Measurements from ENCODE around the gene KIF23. TPM values are rescaled to one million over a fixed set of nuclear protein-coding genes. Genes with fewer than 3 reads are reported as not detected.

Gene KIF23
- polyA plus RNA-seq, 3 donors, result 1.5 to 8.1 (median 1.8) TPM

DNA sequence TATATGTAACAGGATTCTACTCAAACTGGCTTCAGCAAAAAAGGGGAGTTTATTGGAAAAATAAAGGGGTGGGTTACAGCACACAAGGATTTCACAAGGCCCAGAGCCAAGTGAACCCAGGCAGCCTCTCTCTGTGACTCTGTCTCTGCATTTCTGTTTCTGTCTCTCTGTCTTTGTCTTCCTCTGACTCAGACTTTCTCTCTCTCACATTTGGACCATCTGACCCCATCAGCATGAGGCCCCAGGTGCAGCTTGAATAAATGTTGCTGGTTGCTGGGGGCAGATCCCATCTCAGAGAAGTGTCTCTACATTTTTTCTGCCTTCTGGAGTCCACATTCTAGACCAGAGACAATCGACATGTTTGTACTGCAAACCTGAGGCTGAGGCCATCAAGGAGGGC lies 83.5 kb downstream of the KIF23 start:
- no peak for DNase-seq
- Mint-ChIP-seq H3K9me3 (peaks cover 0 to 2% (median 0%) of the 10 kb centered on the region in 7 donors), H3K4me3 (no peak overlapping the region), H3K27ac (no peak overlapping the region), H3K36me3 (no peaks in the 10 kb centered on the region), H3K27me3 (ENCODE audit: low read depth in 3 of 3) (peaks cover 0 to 3% (median 2%) of the 10 kb centered on the region in 3 donors), H3K4me1 (no peaks in the 10 kb centered on the region)
- Histone ChIP-seq H3K4me1 (ENCODE audit: control insufficient read depth in 1 of 2, insufficient read depth in 2 of 2, low read length in 2 of 2) (no peaks in the 10 kb centered on the region), H3K79me2 (ENCODE audit: insufficient read depth, low read length) (no peaks in the 10 kb centered on the region), H3K9me3 (replicated peaks in 1 of 2; ENCODE audit: control insufficient read depth in 1 of 2, insufficient read depth in 1 of 2, low read length in 2 of 2) (no peaks in the 10 kb centered on the region), H3K4me2 (replicated peaks; ENCODE audit: extremely low read depth, low read length, poor library complexity, severe bottlenecking) (no peak overlapping the region), H3K4me3 (replicated peaks in 1 of 3; ENCODE audit: low read depth in 2 of 3, low read length in 3 of 3) (no peak overlapping the region), H4K20me1 (ENCODE audit: insufficient read depth, low read length) (no peaks in the 10 kb centered on the region), H3K9ac (ENCODE audit: insufficient read depth, low read length, poor library complexity, severe bottlenecking) (no peak overlapping the region), H2AFZ (ENCODE audit: insufficient read depth, low read depth, low read length, poor library complexity, severe bottlenecking) (no peak overlapping the region), H3K36me3 (replicated peaks in 1 of 2; ENCODE audit: control insufficient read depth in 1 of 2, insufficient read depth in 2 of 2, low read length in 2 of 2) (no peaks in the 10 kb centered on the region), H3K27me3 (ENCODE audit: control insufficient read depth in 2 of 2, insufficient read depth in 2 of 2, low read length in 2 of 2) (no peaks in the 10 kb centered on the region), H3K27ac (ENCODE audit: low read depth in 1 of 2, low read length in 2 of 2) (no peak overlapping the region)
- TF ChIP-seq, protein P1, sequence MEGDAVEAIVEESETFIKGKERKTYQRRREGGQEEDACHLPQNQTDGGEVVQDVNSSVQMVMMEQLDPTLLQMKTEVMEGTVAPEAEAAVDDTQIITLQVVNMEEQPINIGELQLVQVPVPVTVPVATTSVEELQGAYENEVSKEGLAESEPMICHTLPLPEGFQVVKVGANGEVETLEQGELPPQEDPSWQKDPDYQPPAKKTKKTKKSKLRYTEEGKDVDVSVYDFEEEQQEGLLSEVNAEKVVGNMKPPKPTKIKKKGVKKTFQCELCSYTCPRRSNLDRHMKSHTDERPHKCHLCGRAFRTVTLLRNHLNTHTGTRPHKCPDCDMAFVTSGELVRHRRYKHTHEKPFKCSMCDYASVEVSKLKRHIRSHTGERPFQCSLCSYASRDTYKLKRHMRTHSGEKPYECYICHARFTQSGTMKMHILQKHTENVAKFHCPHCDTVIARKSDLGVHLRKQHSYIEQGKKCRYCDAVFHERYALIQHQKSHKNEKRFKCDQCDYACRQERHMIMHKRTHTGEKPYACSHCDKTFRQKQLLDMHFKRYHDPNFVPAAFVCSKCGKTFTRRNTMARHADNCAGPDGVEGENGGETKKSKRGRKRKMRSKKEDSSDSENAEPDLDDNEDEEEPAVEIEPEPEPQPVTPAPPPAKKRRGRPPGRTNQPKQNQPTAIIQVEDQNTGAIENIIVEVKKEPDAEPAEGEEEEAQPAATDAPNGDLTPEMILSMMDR (IDR thresholded peaks at IDR 0.05), result no peak
- WGBS (ENCODE audit: insufficient coverage), result 57% methylated on average over 1 of the region's 1 CpG
- intact Hi-C loops (cut with micrococcal nuclease), result no loop called here

Small RNA genes lying within 50 kb of the gene (small RNA-seq; reads per million reads assigned to genes)
- gene RF00012 (ENCODE audit: insufficient read length, low read depth), result not detected

Other genes starting within 250 kb of the KIF23 start
- gene PAQR5, start 115.4 kb upstream of the KIF23 start, polyA plus RNA-seq, result not detected
- 1,000 to 10,000 TPM; 1,140 to 1,235 (median 1,177) TPM for gene RPLP1, start 38.5 kb downstream of the KIF23 start, polyA plus RNA-seq